Nephron progenitor cell (in vitro differentiated cells): ENCODE data around the gene EPHA6.

ENCODE experiments used
- DNase-seq: peaks from one replicate; pipeline ENCODE4 v3.0.0; 2021
- H3K27ac Mint-ChIP-seq: 2 replicates; pipeline ENCODE4 v1.8.0; 2021; ENCODE audit warnings: mild to moderate bottlenecking, moderate library complexity, mixed read lengths
- H3K27me3 Mint-ChIP-seq: 2 replicates; pipeline ENCODE4 v1.8.0; 2021; ENCODE audit warnings: mild to moderate bottlenecking, low read depth, mixed read lengths; ENCODE audit not compliant: poor library complexity
- H3K36me3 Mint-ChIP-seq: 2 replicates; pipeline ENCODE4 v1.8.0; 2021; ENCODE audit warnings: low read depth, mixed read lengths
- H3K4me1 Mint-ChIP-seq: 2 replicates; pipeline ENCODE4 v1.8.0; 2021; ENCODE audit warnings: mixed read lengths
- H3K4me3 Mint-ChIP-seq: 2 replicates; pipeline ENCODE4 v1.8.0; 2021; ENCODE audit warnings: mild to moderate bottlenecking, moderate library complexity, mixed read lengths
- H3K9me3 Mint-ChIP-seq: 2 replicates; pipeline ENCODE4 v1.8.0; 2021; ENCODE audit warnings: mild to moderate bottlenecking, moderate library complexity, mixed read lengths
- CTCF ChIP-seq: fragments of 200-600 bp; sonication (generic); IDR thresholded peaks from 2 replicates; pipeline ENCODE4 v1.5.0; 2021; ENCODE audit warnings: antibody characterized with exemption

EPHA6 gene

DNA sequence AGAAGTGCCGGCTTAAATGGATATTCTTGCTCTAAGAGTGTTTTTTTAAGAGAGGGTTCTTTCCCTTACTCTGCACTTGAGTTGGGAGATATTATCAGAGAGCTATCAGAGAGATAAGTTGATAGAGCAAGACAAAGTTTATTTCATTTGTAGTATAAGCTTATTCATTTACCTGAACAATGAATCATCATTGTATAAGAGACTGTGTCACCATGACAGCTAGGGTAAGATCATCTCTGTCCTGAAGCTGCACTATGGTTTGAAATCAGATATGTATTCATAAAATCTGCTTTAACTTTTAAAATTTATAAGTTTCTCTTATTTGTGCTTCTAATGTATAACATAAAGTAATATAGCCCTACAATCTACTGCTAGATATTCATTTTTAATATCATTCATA lies 822.1 kb downstream of the EPHA6 start:
- DNase-seq: no peak
- no peak overlapping the region for H3K4me3 Mint-ChIP-seq
- no peak overlapping the region for H3K27ac Mint-ChIP-seq
- TF ChIP-seq CTCF: no peak
- peaks cover 4% of the 10 kb centered on the region for H3K36me3 Mint-ChIP-seq
- H3K27me3 Mint-ChIP-seq: no peaks in the 10 kb centered on the region
- H3K4me1 Mint-ChIP-seq: peaks cover 10% of the 10 kb centered on the region
- peaks cover 8% of the 10 kb centered on the region for H3K9me3 Mint-ChIP-seq

DNA sequence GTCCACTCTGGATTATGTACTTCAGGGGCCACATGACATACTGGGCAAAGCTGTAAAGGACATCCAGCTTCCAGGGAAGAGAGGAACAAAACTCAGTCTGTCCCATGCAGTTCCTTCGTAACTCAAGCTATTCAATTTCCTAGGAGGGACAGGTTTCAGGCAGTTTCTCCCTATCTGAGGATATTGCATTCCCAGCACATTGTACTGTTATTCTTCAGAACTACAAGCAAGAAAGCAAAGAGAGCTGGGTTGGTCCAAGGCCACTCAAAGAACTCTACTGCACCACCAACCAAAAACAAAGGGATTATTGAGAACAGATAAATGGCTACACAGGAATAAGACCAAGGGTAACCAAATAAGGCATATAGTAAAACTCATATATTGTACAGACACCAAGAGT lies 832.5 kb downstream of the EPHA6 start:
- no peaks in the 10 kb centered on the region for H3K9me3 Mint-ChIP-seq
- no peak overlapping the region for H3K4me3 Mint-ChIP-seq
- H3K27ac Mint-ChIP-seq: peak overlapping the region; percentile 29
- H3K36me3 Mint-ChIP-seq: no peaks in the 10 kb centered on the region
- TF ChIP-seq CTCF: no peak
- no peak for DNase-seq
- no peaks in the 10 kb centered on the region for H3K27me3 Mint-ChIP-seq
- H3K4me1 Mint-ChIP-seq: no peaks in the 10 kb centered on the region

DNA sequence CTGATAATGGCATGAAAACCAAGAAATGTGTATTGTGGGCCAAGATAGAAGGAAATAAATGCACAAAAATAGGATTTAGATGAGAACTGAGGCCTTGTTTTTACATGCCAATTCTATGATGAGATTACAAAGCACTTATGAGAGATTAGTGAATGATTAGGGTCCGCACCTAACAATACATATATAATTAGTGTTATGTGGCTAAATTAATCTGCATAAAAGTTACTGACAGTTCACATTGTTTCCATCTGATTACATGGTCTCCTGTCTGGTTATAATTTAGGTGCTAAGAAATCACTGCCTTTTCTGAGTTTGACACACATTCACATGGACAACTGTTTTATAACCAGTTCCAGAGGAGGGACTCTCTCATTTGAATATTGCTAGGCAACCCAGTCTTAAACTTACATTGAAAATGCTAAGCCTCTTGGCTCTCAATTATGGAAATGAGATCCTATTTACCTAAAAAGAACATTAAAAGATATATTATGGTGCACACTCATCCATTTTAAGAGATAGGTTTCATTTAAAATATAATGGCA lies 833.1 kb downstream of the EPHA6 start:
- DNase-seq: no peak
- H3K4me1 Mint-ChIP-seq: no peaks in the 10 kb centered on the region
- no peaks in the 10 kb centered on the region for H3K27me3 Mint-ChIP-seq
- H3K4me3 Mint-ChIP-seq: no peak overlapping the region
- no peak overlapping the region for H3K27ac Mint-ChIP-seq
- TF ChIP-seq CTCF: no peak
- no peaks in the 10 kb centered on the region for H3K9me3 Mint-ChIP-seq
- H3K36me3 Mint-ChIP-seq: no peaks in the 10 kb centered on the region

- Mint-ChIP-seq H3K4me1 (no peaks in the 10 kb centered on the region), H3K27ac (no peak overlapping the region), H3K36me3 (no peaks in the 10 kb centered on the region), H3K9me3 (no peaks in the 10 kb centered on the region), H3K27me3 (no peaks in the 10 kb centered on the region), H3K4me3 (no peak overlapping the region)
- DNase-seq: no peak
- TF ChIP-seq CTCF: no peak
These were observed 841.6 kb downstream of the EPHA6 start for GRCh38 chr3:97655971-97656370.

- DNase-seq: no peak
- no peaks in the 10 kb centered on the region for H3K27me3 Mint-ChIP-seq
- no peaks in the 10 kb centered on the region for H3K36me3 Mint-ChIP-seq
- H3K27ac Mint-ChIP-seq: no peak overlapping the region
- no peaks in the 10 kb centered on the region for H3K4me1 Mint-ChIP-seq
- H3K9me3 Mint-ChIP-seq: no peaks in the 10 kb centered on the region
- no peak overlapping the region for H3K4me3 Mint-ChIP-seq
- TF ChIP-seq CTCF: no peak
These were observed 842.2 kb downstream of the EPHA6 start for GRCh38 chr3:97656638-97657037.

- peak; percentile 79 for TF ChIP-seq CTCF
- no peaks in the 10 kb centered on the region for H3K9me3 Mint-ChIP-seq
- H3K36me3 Mint-ChIP-seq: no peaks in the 10 kb centered on the region
- H3K4me1 Mint-ChIP-seq: no peaks in the 10 kb centered on the region
- H3K27me3 Mint-ChIP-seq: no peaks in the 10 kb centered on the region
- DNase-seq: peak; percentile 10
- H3K27ac Mint-ChIP-seq: no peak overlapping the region
- no peak overlapping the region for H3K4me3 Mint-ChIP-seq
These were observed 844.4 kb downstream of the EPHA6 start for GRCh38 chr3:97658668-97659285.
